Tibial artery (tissue), 4 donors: ENCODE measurements around the gene CYSTM1.

Experiments
- DNase-seq, 2 donors: peaks; one replicate each; pipeline ENCODE4 v3.0.0-alpha.2; 2019
- H3K27ac ChIP-seq, 2 donors: fragments of 200-600 bp; sonication (generic) in 1 of 2; 1 replicate in 1 of 2; 2 replicates in 1 of 2; pipeline ENCODE4 v1.5.1; 2018 to 2019; ENCODE audit warnings: mild to moderate bottlenecking in 1 of 2
- H3K27me3 ChIP-seq, 2 donors: fragments of 200-600 bp; sonication (generic) in 1 of 2; one replicate each; pipeline versions ENCODE4 v1.5.1 to v1.6.0; 2016 to 2019
- H3K36me3 ChIP-seq, 3 donors: fragments of 200-600 bp; sonication (generic) in 2 of 3; one replicate each; pipeline ENCODE4 v1.5.1; 2016 to 2019; ENCODE audit warnings: mild to moderate bottlenecking in 2 of 3
- H3K4me1 ChIP-seq, 4 donors: fragments of 200-600 bp; sonication (generic) in 2 of 4; 1 replicate in 3 of 4; 2 replicates in 1 of 4; pipeline ENCODE4 v1.5.1; 2016 to 2019
- H3K4me3 ChIP-seq, 2 donors: fragments of 200-600 bp; sonication (generic) in 1 of 2; 1 replicate in 1 of 2; 2 replicates in 1 of 2; pipeline ENCODE4 v1.5.1; 2018 to 2019; ENCODE audit warnings: mild to moderate bottlenecking in 2 of 2
- H3K9me3 ChIP-seq, 3 donors: fragments of 200-600 bp; sonication (generic) in 1 of 3; one replicate each; pipeline ENCODE4 v1.5.1; 2016 to 2019
- CTCF ChIP-seq, 2 experiments: fragments of 200-600 bp in 1 of 2; fragments of 450-650 bp in 1 of 2; IDR thresholded peaks; one replicate each; pipeline ENCODE4 v1.5.1; 2017 to 2019; ENCODE audit warnings: antibody characterized with exemption in 2 of 2, mild to moderate bottlenecking in 1 of 2, moderate library complexity in 1 of 2
- intact Hi-C: fragments of 100-400 bp; cut with DNase I; formaldehyde crosslinking; loops from one replicate; pipeline ENCODE4 v1.15.0; 2023; ENCODE audit warnings: low total_unique reads

CYSTM1 gene

DNA sequence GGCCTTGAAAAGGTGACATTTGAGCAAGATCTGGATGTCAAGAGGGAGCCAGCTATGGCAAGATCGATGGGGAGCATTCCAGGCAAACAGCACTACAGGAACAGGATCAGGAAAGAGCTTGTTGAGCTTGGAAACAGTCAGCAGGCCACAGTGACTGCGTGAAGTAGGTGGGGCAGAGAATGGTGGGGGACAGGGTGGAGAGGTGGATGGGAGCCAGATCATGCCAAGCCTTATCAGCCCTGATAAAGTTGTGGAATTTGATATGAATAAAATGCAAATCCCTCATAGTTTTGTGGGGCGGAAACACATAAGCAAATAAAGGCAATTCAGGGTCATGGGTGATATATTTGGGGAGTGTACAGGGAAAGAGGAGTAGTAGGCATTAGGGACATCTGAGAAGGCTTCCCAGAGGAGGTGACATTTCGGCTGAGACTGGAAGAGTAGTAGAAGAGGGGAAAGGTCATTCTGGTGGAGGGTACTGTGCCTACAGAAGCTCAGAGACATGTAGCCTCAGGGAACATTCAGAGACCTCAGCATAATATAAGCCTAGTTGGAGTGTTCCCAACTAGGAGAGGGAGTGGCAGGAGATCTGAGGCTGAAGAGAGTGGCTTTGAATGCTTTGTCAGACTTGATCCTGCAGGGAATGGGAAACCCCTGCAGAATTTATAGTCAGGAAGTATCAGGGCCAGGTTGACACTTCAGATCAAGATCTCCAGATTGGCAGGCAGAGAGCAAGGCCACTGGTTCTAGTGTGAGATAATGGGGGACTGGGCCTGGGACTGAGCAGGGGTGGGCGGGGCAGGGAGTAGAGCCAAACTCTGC, 9.7 kb upstream of the CYSTM1 start:
- intact Hi-C loops = no loop called here
- H3K27ac ChIP-seq = no peak overlapping the region

DNA sequence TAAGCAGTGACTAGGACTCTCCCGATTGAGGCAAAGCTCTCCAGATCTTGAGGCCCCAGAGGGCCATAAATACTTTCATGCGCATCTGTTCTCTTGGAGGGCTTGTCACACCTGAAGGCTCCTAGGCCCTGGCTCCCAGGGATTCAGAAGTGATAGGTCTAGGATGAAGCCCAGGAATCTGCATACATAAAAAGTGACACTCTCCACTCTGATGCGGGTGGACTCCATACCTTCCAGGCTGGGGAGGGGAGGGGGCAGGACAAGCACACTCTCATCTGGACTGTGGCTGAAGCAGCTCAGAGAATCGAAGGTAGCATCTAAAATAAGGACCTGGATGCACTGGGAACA, 9.1 kb upstream of the CYSTM1 start:
- no peaks in the 10 kb centered on the region for H3K9me3 ChIP-seq
- intact Hi-C loops = no loop called here
- H3K27me3 ChIP-seq = no peaks in the 10 kb centered on the region
- no peak for TF ChIP-seq CTCF (IDR thresholded peaks at IDR 0.05)
- H3K36me3 ChIP-seq = no peaks in the 10 kb centered on the region
- H3K4me3 ChIP-seq = no peak overlapping the region
- no peak overlapping the region for H3K27ac ChIP-seq
- H3K4me1 ChIP-seq = no peaks in the 10 kb centered on the region
- DNase-seq = peak in 1 of 2 donors; percentile 37

More for the DNA sequence above, 9.7 kb upstream of the CYSTM1 start:
- Histone ChIP-seq H3K36me3 (no peaks in the 10 kb centered on the region), H3K4me3 (no peak overlapping the region), H3K27me3 (no peaks in the 10 kb centered on the region), H3K4me1 (no peaks in the 10 kb centered on the region), H3K9me3 (no peaks in the 10 kb centered on the region)
- TF ChIP-seq CTCF (IDR thresholded peaks at IDR 0.05) = no peak
- DNase-seq = peak in 1 of 2 donors; percentile 57

DNA sequence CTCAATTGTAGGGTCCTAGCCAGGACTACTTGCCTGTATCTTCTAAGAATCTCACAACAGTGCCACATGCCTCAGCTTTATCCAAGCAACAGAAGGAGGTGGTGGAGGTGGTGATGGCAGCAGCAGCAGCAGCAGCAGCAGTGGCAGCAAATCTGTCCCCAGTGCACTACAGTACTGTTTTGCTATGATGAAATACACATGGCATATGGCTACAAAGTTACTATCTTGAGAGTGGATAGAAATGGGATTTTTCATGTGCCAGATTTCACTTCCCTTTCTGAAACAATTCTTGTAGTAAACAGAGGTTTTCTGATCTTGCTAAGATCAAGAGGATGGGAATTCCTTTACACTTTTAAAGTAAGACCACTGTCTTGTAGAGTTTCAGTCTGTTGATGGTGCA, 8.1 kb upstream of the CYSTM1 start:
- TF ChIP-seq CTCF (IDR thresholded peaks at IDR 0.05) = no peak
- H3K27me3 ChIP-seq = no peaks in the 10 kb centered on the region
- H3K27ac ChIP-seq = no peak overlapping the region
- H3K4me1 ChIP-seq = no peaks in the 10 kb centered on the region
- intact Hi-C loops = no loop called here
- no peak for DNase-seq
- H3K4me3 ChIP-seq = no peak overlapping the region
- H3K36me3 ChIP-seq = no peaks in the 10 kb centered on the region
- H3K9me3 ChIP-seq = no peaks in the 10 kb centered on the region

- intact Hi-C loops = no loop called here
- no peak for TF ChIP-seq CTCF (IDR thresholded peaks at IDR 0.05)
Observed at GRCh38 chr5:140168371-140168770, 6.6 kb upstream of the CYSTM1 start.

GRCh38 chr5:140169410-140169809, 5.6 kb upstream of the CYSTM1 start:
- no peaks in the 10 kb centered on the region for H3K27me3 ChIP-seq
- no peaks in the 10 kb centered on the region for H3K9me3 ChIP-seq
- H3K4me1 ChIP-seq = peaks cover 0 to 2% (median 0%) of the 10 kb centered on the region in 4 donors
- intact Hi-C loops = no loop called here
- no peak for TF ChIP-seq CTCF (IDR thresholded peaks at IDR 0.05)
- no peaks in the 10 kb centered on the region for H3K36me3 ChIP-seq
- no peak overlapping the region for H3K4me3 ChIP-seq
- no peak for DNase-seq
- no peak overlapping the region for H3K27ac ChIP-seq

More at GRCh38 chr5:140168371-140168770, 6.6 kb upstream of the CYSTM1 start:
- no peaks in the 10 kb centered on the region for H3K4me1 ChIP-seq
- H3K4me3 ChIP-seq = no peak overlapping the region
- H3K27ac ChIP-seq = no peak overlapping the region
- H3K9me3 ChIP-seq = no peaks in the 10 kb centered on the region
- no peaks in the 10 kb centered on the region for H3K27me3 ChIP-seq
- H3K36me3 ChIP-seq = no peaks in the 10 kb centered on the region
- no peak for DNase-seq
